Anterior cingulate cortex (tissue), 58 donors: ENCODE measurements around the gene APEH.
A peak's percentile ranks its signal among the peaks of the same experiment; 100 is the strongest.

Source experiments
- DNase-seq, 58 donors: peaks; one replicate each; lab custom pipeline; 2025; lab: John Stamatoyannopoulos, UW

Gene APEH

GRCh38 chr3:49649576-49649975 lies 24.6 kb upstream of the APEH start:
- DNase-seq, result no peak

- DNase-seq, result no peak
These were observed 24.0 kb upstream of the APEH start for GRCh38 chr3:49650177-49650576.

GRCh38 chr3:49650637-49651036 lies 23.5 kb upstream of the APEH start:
- DNase-seq, result no peak

- DNase-seq, result no peak
These were observed 21.8 kb upstream of the APEH start for GRCh38 chr3:49652218-49652902.

- DNase-seq, result no peak
These were observed 21.2 kb upstream of the APEH start for GRCh38 chr3:49652903-49653415.

GRCh38 chr3:49653621-49654020 lies 20.5 kb upstream of the APEH start:
- DNase-seq, result no peak

- no peak for DNase-seq
These were observed 19.9 kb upstream of the APEH start for GRCh38 chr3:49654176-49654825.

GRCh38 chr3:49654955-49655556 lies 19.1 kb upstream of the APEH start:
- no peak for DNase-seq

- DNase-seq, result no peak
These were observed 18.3 kb upstream of the APEH start for GRCh38 chr3:49655731-49656285.

- DNase-seq, result peak in 3 of 58 donors; percentile 7 to 32 (median 12)
These were observed 17.5 kb upstream of the APEH start for GRCh38 chr3:49656541-49657112.

GRCh38 chr3:49657208-49657915 lies 16.8 kb upstream of the APEH start:
- peak in 1 of 58 donors; percentile 22 for DNase-seq

GRCh38 chr3:49658711-49659110 lies 15.4 kb upstream of the APEH start:
- DNase-seq, result no peak

- DNase-seq, result no peak
These were observed 14.4 kb upstream of the APEH start for GRCh38 chr3:49659756-49660155.

GRCh38 chr3:49661281-49661680 lies 12.9 kb upstream of the APEH start:
- DNase-seq, result no peak

- no peak for DNase-seq
These were observed 12.1 kb upstream of the APEH start for GRCh38 chr3:49662021-49662420.

- DNase-seq, result no peak
These were observed 11.3 kb upstream of the APEH start for GRCh38 chr3:49662720-49663413.

GRCh38 chr3:49663831-49664230 lies 10.3 kb upstream of the APEH start:
- DNase-seq, result no peak

GRCh38 chr3:49664300-49664699 lies 9.9 kb upstream of the APEH start:
- DNase-seq, result no peak

GRCh38 chr3:49665822-49666519 lies 8.2 kb upstream of the APEH start:
- DNase-seq, result no peak
